Type B pancreatic cell (in vitro differentiated cells): ENCODE measurements around the gene UROC1. TPM values are rescaled to one million over a fixed set of nuclear protein-coding genes. Genes with fewer than 3 reads are reported as not detected.

Experiments used
- DNase-seq: peaks from one replicate; pipeline ENCODE4 v3.0.0; 2021; ENCODE audit warnings: mixed read lengths; ENCODE audit not compliant: unreplicated experiment; ENCODE audit errors: extremely low spot score
- H3K27ac Mint-ChIP-seq: 2 replicates; pipeline ENCODE4 v1.8.0; 2021; ENCODE audit warnings: mild to moderate bottlenecking, mixed read lengths
- H3K27me3 Mint-ChIP-seq: 2 replicates; pipeline ENCODE4 v1.8.0; 2021; ENCODE audit warnings: mixed read lengths
- H3K36me3 Mint-ChIP-seq: 2 replicates; pipeline ENCODE4 v1.8.0; 2021; ENCODE audit warnings: mixed read lengths
- H3K4me1 Mint-ChIP-seq: one replicate; pipeline ENCODE4 v1.8.0; 2021; ENCODE audit warnings: mixed read lengths; ENCODE audit not compliant: unreplicated experiment
- H3K4me3 Mint-ChIP-seq: 2 replicates; pipeline ENCODE4 v1.8.0; 2021; ENCODE audit warnings: mild to moderate bottlenecking, mixed read lengths
- H3K9me3 Mint-ChIP-seq: 2 replicates; pipeline ENCODE4 v1.8.0; 2021; ENCODE audit warnings: mixed read lengths
- total RNA-seq: library from RNA; stranded (reverse); gene quantifications from 2 replicates; pipeline ENCODE4 v1.2.1, GENCODE V29; 2021; ENCODE audit warnings: low replicate concordance
- TF ChIP-seq, protein P1 (sequence below): fragments of 200-600 bp; sonication (generic); conservative IDR thresholded peaks from 2 replicates; pipeline ENCODE4 v1.5.0; 2021; ENCODE audit warnings: antibody characterized with exemption, mild to moderate bottlenecking

UROC1 gene
- total RNA-seq, 1 donor from 2014 or later, result not detected

DNA sequence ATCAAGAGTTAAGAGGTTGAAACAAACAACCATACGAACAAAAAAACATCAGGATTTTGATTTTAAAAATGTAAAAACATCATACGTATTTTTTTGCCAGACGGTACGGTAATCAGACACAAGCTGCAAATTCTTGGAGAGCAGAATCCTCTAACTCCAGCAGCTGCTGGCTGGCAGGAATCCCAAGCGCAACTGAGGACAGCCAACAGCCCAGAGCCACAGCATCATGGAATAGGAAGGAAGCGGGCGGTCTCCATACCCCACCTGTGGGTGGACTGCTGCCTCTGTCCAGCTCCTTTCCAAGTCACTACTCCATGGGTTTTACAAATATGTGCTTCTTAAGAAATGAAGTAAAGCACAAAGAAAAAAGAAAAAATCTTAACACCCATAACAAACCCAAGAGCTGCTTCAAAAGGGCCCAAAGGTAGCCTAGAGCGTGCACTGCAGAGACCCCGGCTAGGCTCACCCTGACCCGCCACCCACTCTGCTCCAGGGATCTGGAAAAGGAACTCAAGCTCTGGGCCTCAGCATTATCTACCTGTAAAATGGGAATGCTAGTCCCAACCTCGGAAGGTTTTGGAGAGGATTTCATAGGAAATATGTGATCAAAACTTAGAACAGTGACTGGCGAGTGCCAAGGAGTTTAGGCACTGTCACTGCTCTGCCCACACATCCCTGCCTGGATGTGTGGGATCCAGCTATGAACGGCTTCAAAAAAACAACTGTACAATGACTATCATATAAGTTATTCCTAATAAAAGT, 75.3 kb downstream of the UROC1 start:
- no peak overlapping the region for H3K4me3 Mint-ChIP-seq
- H3K27me3 Mint-ChIP-seq, result no peaks in the 10 kb centered on the region
- peaks cover 5% of the 10 kb centered on the region for H3K36me3 Mint-ChIP-seq
- no peaks in the 10 kb centered on the region for H3K9me3 Mint-ChIP-seq
- H3K27ac Mint-ChIP-seq, result no peak overlapping the region
- DNase-seq, result no peak
- TF ChIP-seq, protein P1, sequence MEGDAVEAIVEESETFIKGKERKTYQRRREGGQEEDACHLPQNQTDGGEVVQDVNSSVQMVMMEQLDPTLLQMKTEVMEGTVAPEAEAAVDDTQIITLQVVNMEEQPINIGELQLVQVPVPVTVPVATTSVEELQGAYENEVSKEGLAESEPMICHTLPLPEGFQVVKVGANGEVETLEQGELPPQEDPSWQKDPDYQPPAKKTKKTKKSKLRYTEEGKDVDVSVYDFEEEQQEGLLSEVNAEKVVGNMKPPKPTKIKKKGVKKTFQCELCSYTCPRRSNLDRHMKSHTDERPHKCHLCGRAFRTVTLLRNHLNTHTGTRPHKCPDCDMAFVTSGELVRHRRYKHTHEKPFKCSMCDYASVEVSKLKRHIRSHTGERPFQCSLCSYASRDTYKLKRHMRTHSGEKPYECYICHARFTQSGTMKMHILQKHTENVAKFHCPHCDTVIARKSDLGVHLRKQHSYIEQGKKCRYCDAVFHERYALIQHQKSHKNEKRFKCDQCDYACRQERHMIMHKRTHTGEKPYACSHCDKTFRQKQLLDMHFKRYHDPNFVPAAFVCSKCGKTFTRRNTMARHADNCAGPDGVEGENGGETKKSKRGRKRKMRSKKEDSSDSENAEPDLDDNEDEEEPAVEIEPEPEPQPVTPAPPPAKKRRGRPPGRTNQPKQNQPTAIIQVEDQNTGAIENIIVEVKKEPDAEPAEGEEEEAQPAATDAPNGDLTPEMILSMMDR, result no peak
- peaks cover 15% of the 10 kb centered on the region for H3K4me1 Mint-ChIP-seq

DNA sequence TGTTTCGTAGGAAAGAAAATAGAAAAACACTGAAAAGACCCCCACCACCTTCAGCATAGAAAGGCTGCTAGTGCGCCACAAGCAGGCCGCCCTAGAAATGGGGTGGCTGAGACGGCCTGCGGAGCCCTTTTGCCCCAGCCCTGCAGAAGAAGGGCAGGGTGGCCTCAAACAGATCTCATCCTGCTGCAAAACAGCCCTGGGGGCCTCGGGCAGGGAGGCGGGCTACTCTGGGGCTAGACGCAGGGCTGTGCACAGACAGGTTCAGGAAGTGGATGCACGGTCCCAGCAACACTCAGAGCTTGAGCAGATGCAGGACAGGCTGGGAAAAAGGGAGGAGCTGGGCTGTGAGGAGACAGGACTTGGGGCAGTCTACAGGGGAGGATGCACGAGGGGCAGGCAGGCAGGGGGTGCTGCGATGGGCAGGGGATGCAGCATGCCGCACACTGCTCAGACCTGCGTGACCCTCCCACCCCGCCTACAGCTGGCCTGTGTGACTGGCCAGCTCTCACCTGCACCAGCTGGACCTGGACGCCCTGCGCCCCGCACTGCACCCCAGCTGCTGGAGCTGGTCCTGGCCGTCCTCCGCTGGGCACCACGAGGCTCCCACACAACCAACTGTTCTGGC, 76.2 kb downstream of the UROC1 start:
- Mint-ChIP-seq H3K27ac (no peak overlapping the region), H3K4me1 (peaks cover 15% of the 10 kb centered on the region), H3K9me3 (no peaks in the 10 kb centered on the region), H3K4me3 (no peak overlapping the region), H3K27me3 (no peaks in the 10 kb centered on the region), H3K36me3 (peaks cover 5% of the 10 kb centered on the region)
- TF ChIP-seq, protein P1, result no peak
- DNase-seq, result no peak

DNA sequence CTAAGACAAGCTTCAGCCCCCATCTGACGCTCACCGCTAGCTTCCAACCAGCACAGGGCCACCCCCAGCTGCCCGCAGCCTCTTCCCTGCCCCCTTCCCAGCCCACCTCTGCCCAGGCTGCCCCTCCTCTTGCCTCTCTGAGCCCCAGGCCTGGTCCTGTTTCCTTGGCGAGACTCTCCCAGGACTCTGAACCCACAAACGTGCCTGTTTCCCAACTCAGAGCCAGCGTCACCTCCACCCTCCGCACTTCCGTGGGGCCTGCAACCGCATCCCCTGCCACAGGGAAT, 76.9 kb downstream of the UROC1 start:
- no peaks in the 10 kb centered on the region for H3K27me3 Mint-ChIP-seq
- peaks cover 15% of the 10 kb centered on the region for H3K4me1 Mint-ChIP-seq
- H3K36me3 Mint-ChIP-seq, result peaks cover 5% of the 10 kb centered on the region
- no peak for DNase-seq
- TF ChIP-seq, protein P1, result no peak
- no peaks in the 10 kb centered on the region for H3K9me3 Mint-ChIP-seq
- H3K4me3 Mint-ChIP-seq, result no peak overlapping the region
- H3K27ac Mint-ChIP-seq, result no peak overlapping the region

DNA sequence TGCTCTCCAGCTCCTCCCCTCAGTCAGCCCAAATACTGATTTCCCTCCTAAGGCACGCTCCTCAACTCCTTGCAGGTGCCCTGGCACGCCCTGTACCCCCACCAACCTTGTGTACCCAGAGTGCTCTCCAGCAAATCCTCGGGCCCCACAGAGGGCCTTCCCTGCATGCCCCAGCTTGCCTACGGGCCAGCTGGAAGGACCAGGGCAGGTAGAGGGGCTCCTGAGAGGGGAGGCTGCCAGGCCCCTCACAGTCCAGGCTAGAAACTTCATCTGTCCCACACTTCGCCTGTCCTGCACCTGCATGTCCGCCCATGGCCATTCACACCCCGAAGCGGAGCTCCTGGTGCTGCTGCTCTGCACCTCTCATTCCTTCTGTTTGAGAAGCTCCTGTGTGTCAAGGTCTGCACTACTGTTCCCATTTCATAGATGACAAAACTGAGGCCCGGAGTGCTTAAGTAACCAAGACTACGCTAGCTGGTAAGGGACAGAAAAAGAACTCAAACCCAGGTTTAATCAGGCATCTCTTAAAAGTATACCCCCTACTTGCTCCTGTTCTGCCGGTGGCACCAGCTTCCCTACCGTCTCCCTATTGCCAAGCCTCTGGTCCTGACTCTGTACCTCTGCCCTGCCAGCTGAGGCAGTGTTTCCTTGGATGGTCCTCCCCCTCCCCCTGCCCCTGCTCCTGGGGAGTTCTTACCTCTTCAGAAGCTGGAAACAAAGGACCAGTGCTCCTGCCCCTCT, 77.4 kb downstream of the UROC1 start:
- no peak overlapping the region for H3K4me3 Mint-ChIP-seq
- no peak for DNase-seq
- H3K27ac Mint-ChIP-seq, result no peak overlapping the region
- TF ChIP-seq, protein P1, result no peak
- peaks cover 15% of the 10 kb centered on the region for H3K4me1 Mint-ChIP-seq
- no peaks in the 10 kb centered on the region for H3K27me3 Mint-ChIP-seq
- H3K9me3 Mint-ChIP-seq, result no peaks in the 10 kb centered on the region
- H3K36me3 Mint-ChIP-seq, result peaks cover 5% of the 10 kb centered on the region

DNA sequence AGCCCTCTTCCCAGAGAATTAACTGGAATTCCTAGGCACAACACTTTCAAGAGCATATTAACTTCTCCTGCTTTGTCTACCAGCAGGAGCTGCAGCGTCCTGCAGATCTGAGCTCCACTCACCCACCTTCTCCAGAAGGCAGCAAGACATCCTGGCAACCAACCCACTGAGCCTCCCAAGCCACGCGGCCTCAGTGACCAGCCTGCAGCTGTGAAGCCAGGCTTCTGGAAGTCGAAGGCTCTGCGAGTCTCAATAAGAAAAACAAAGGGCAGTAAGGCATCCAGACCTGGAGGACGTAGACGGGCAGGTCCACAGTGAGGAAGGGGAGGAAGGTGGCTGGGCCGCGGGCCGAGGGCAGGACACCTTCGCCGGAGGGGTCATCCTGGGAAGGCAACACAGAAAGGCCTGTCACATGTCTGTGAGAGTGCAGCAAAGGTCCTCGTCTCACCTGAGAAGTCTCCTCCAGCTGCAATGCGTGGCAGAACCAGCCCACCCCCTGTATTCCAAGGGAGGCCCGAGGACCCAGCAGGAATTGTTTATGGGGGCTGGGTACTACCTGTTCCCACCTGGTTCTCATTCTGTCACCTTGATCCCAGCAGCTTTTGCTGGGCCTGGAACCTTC, 78.1 kb downstream of the UROC1 start:
- no peak overlapping the region for H3K27ac Mint-ChIP-seq
- no peaks in the 10 kb centered on the region for H3K9me3 Mint-ChIP-seq

More for the DNA sequence above, 78.1 kb downstream of the UROC1 start:
- TF ChIP-seq, protein P1, result no peak
- peaks cover 5% of the 10 kb centered on the region for H3K36me3 Mint-ChIP-seq
- H3K4me3 Mint-ChIP-seq, result no peak overlapping the region
- no peak for DNase-seq
- H3K27me3 Mint-ChIP-seq, result no peaks in the 10 kb centered on the region
- peaks cover 15% of the 10 kb centered on the region for H3K4me1 Mint-ChIP-seq
